Endothelial cell of umbilical vein (primary cell): ENCODE data around the gene C12orf57. TPM values are rescaled to one million over a fixed set of nuclear protein-coding genes. Genes with fewer than 3 reads are reported as not detected.

Source experiments
- BruUV-seq: library from RNA; stranded (reverse); fragments of 400-500 nt; replicated peaks from 2 replicates; lab custom pipeline; 2021; lab: Mats Ljungman, UMichigan
- CTCF ChIA-PET: fragments of 300-600, 350-600 bp; sonication (Branson Sonifier 250); formaldehyde crosslinking; loops from one replicate; lab custom pipeline; 2021; ENCODE audit warnings: antibody characterized with exemption, inconsistent platforms; lab: Charles Lee
- POLR2A ChIA-PET: fragments of 300-600, 350-600 bp; sonication (Branson Sonifier 250); formaldehyde crosslinking; loops from one replicate; lab custom pipeline; 2021; ENCODE audit warnings: antibody characterized with exemption, inconsistent platforms; lab: Charles Lee
- DNase-seq: peaks from one replicate; pipeline ENCODE4 v3.0.0-alpha.2; 2011; ENCODE audit warnings: low read depth, low spot score
- FAIRE-seq: peaks from 2 replicates; lab custom pipeline; 2011; peaks lifted over from hg19 to GRCh38; lab: Jason Lieb, UNC
- H2AFZ ChIP-seq: 2 replicates; pipeline ENCODE4 v1.6.0; 2012; ENCODE audit warnings: low read depth, low read length, control low read depth, inconsistent platforms
- H3K27ac ChIP-seq: 2 replicates; pipeline ENCODE4 v1.5.1; 2011; ENCODE audit warnings: low read depth, mild to moderate bottlenecking, control low read depth, low read length, moderate library complexity; ENCODE audit not compliant: insufficient read depth
- H3K27me3 ChIP-seq, 2 experiments: 2 replicates each; pipeline versions ENCODE4 v1.6.0 to v1.6.1; 2011; ENCODE audit warnings: low read length in 2 of 2, mixed read lengths in 1 of 2; ENCODE audit not compliant: control insufficient read depth in 2 of 2, insufficient read depth in 2 of 2
- H3K36me3 ChIP-seq, 2 experiments: 2 replicates in 1 of 2; 3 replicates in 1 of 2; pipeline ENCODE4 v1.5.1; 2011; ENCODE audit warnings: low read length in 2 of 2, mild to moderate bottlenecking in 1 of 2, moderate library complexity in 1 of 2; ENCODE audit not compliant: control insufficient read depth in 2 of 2, insufficient read depth in 2 of 2; ENCODE audit errors: extremely low read depth in 1 of 2
- H3K4me1 ChIP-seq: 3 replicates; pipeline ENCODE4 v1.5.1; 2011; ENCODE audit warnings: mild to moderate bottlenecking, low read length; ENCODE audit not compliant: control insufficient read depth, insufficient read depth; ENCODE audit errors: extremely low read depth
- H3K4me2 ChIP-seq: 2 replicates; pipeline ENCODE4 v1.6.1; 2011; ENCODE audit warnings: low read length, control low read depth, mixed read lengths; ENCODE audit not compliant: insufficient read depth
- H3K4me3 ChIP-seq, 3 experiments: fragments of 200-600 bp in 1 of 3; sonication (generic), shearing (Covaris generic) in 1 of 3; replicated peaks in 1 of 3; 2 replicates each; pipeline ENCODE4 v1.5.1; 2011 to 2016; ENCODE audit warnings: control low read depth in 3 of 3, low read length in 3 of 3, mild to moderate bottlenecking in 2 of 3, inconsistent platforms in 1 of 3, low read depth in 1 of 3, moderate library complexity in 1 of 3; ENCODE audit not compliant: insufficient read depth in 1 of 3
- H3K79me2 ChIP-seq: 2 replicates; pipeline ENCODE4 v1.6.0; 2012; ENCODE audit warnings: low read length, inconsistent platforms; ENCODE audit not compliant: control insufficient read depth, insufficient read depth
- H3K9ac ChIP-seq: replicated peaks from 2 replicates; pipeline ENCODE3; 2011; ENCODE audit warnings: low read length, control low read depth; ENCODE audit not compliant: insufficient read depth; ENCODE audit errors: extremely low read depth
- H3K9me1 ChIP-seq: replicated peaks from 3 replicates; pipeline ENCODE4 v1.6.0; 2011; ENCODE audit warnings: mild to moderate bottlenecking, low read length; ENCODE audit not compliant: control insufficient read depth, insufficient read depth; ENCODE audit errors: extremely low read depth
- H3K9me3 ChIP-seq: replicated peaks from 2 replicates; pipeline ENCODE4 v1.5.1; 2012; ENCODE audit warnings: low read length, inconsistent platforms; ENCODE audit not compliant: control insufficient read depth, insufficient read depth
- H4K20me1 ChIP-seq: replicated peaks from 2 replicates; pipeline ENCODE3; 2011; ENCODE audit warnings: mild to moderate bottlenecking, low read length; ENCODE audit not compliant: control insufficient read depth, insufficient read depth; ENCODE audit errors: extremely low read depth
- EZH2 ChIP-seq: IDR thresholded peaks from 2 replicates; pipeline ENCODE4 v1.6.1; 2012; ENCODE audit warnings: borderline replicate concordance, low read depth, mild to moderate bottlenecking, moderate library complexity, low read length, inconsistent platforms; ENCODE audit not compliant: severe bottlenecking
- FOS ChIP-seq: IDR thresholded peaks from 2 replicates; pipeline ENCODE4 v1.6.1; 2011; ENCODE audit warnings: mild to moderate bottlenecking, low read length, moderate library complexity, borderline replicate concordance; ENCODE audit not compliant: insufficient read depth
- GATA2 ChIP-seq: IDR thresholded peaks from 2 replicates; pipeline ENCODE4 v1.7.0; 2011; ENCODE audit warnings: low read depth, mild to moderate bottlenecking, moderate library complexity, mixed read lengths, low read length; ENCODE audit not compliant: insufficient read length, insufficient read depth
- JUN ChIP-seq: IDR thresholded peaks from 2 replicates; pipeline ENCODE4 v1.6.1; 2011; ENCODE audit warnings: borderline replicate concordance, low read depth; ENCODE audit not compliant: insufficient read length, insufficient read depth
- MYC ChIP-seq: IDR thresholded peaks from one replicate; pipeline ENCODE4 v1.6.1; 2011; ENCODE audit warnings: mild to moderate bottlenecking, low read depth, low read length
- POLR2A ChIP-seq: IDR thresholded peaks from 2 replicates; pipeline ENCODE4 v1.6.1; 2012; ENCODE audit warnings: low read depth, mild to moderate bottlenecking, control low read depth, low read length
- POLR2AphosphoS5 ChIP-seq: IDR thresholded peaks from 2 replicates; pipeline ENCODE4 v1.6.1; 2012; ENCODE audit warnings: low read depth, mild to moderate bottlenecking, control low read depth, low read length, moderate library complexity; ENCODE audit not compliant: insufficient read depth
- dilution Hi-C: fragments of 300-500 bp; cut with MboI; formaldehyde crosslinking; loops from one replicate; pipeline ENCODE4 v1.15.0; 2019; ENCODE audit warnings: low sequenced_read_pairs; ENCODE audit not compliant: extremely low pct_ligation_motif_present
- intact Hi-C: fragments of 100-400 bp; cut with micrococcal nuclease; formaldehyde crosslinking; loops from one replicate; pipeline ENCODE4 v1.10.0; 2022
- microRNA counts: library from miRNA; unstranded; fragments of <30 nt; microRNA quantifications from one replicate; lab custom pipeline; 2016
- microRNA-seq: library from miRNA; unstranded; fragments of <30 nt; microRNA quantifications from one replicate; pipeline ENCODE4 v1.2.0, GENCODE V29; 2021; ENCODE audit warnings: borderline number of aligned reads, borderline replicate concordance
- polyA plus RNA-seq, 4 experiments: library from polyadenylated mRNA; depleted of rRNA in 3 of 4; stranded (reverse) in 3 of 4; unstranded in 1 of 4; fragments of >200 nt; gene quantifications; 2 replicates each; pipeline versions ENCODE4 v1.2.1 to v1.2.3, GENCODE V29; 2011 to 2012; ENCODE audit warnings: missing spikeins in 1 of 4
- small RNA-seq: library from RNA; depleted of rRNA; stranded (forward); fragments of <200 nt; gene quantifications from one replicate; pipeline ENCODE3, GENCODE V24; 2012; ENCODE audit warnings: low replicate concordance, low read depth; ENCODE audit not compliant: insufficient read depth, insufficient read length
- total RNA-seq: library from RNA; stranded (reverse); gene quantifications from 2 replicates; pipeline ENCODE4 v1.2.3, GENCODE V29; 2021
- TF ChIP-seq, protein P1 (sequence below): IDR thresholded peaks from 2 replicates; pipeline ENCODE4 v1.6.1; 2011; ENCODE audit not compliant: insufficient read depth, insufficient read length
- TF ChIP-seq, protein P2 (sequence below), 2 donors: IDR thresholded peaks; 1 replicate in 1 of 2; 2 replicates in 1 of 2; pipeline ENCODE4 v1.5.1; 2011; ENCODE audit warnings: low read length in 2 of 2, mild to moderate bottlenecking in 2 of 2, moderate library complexity in 2 of 2, control low read depth in 1 of 2, inconsistent platforms in 1 of 2, low read depth in 1 of 2; ENCODE audit not compliant: insufficient read depth in 1 of 2; ENCODE audit errors: extremely low read depth in 1 of 2

C12orf57 gene
- total and polyA plus RNA-seq, 2 donors (not counting 3 experiments of a cell fraction or from before 2014, with no cell fraction given) = 167 to 729 TPM

DNA sequence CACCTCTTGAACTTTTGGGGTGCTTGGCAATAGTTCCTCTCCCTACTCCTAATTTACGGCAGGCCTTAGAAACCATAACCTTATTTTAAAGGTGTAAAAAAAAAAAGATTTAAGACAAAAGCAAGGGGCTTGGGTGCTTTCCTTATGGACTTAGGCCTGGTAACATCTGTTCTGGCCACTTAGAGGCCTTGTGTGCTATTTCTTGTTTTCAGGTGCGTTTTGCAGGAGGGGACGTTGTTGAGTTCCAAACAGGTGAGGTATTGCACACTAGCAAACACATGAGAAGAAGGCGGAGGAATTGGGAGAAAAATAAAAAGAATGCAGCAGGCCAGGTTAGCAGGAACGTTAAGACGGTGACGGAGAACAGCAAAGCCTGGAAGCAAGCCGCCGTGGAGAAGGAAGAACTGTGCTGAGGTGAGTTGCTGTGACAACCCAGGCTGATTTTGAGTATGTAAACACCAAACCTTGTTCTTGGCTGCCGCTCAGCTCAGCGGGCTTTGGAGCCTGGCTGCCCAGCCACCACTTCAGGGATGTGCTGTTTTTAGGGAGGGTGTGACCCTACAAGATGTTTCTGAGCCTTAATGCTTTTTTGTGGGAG is 44.2 kb downstream of the C12orf57 start:
- no peak overlapping the region for H3K9ac ChIP-seq
- H3K27me3 ChIP-seq = no peaks in the 10 kb centered on the region
- FAIRE-seq (no peak), DNase-seq (no peak)
- ChIA-PET CTCF (no interaction called here), POLR2A (no interaction called here)
- peaks cover 2 to 3% of the 10 kb centered on the region in 2 experiments for H3K36me3 ChIP-seq
- no TSS peak for BruUV-seq
- dilution Hi-C loops (no loop called here), intact Hi-C loops (no loop called here)
- H3K4me1 ChIP-seq = no peaks in the 10 kb centered on the region
- TF ChIP-seq EZH2 (no peak), GATA2 (no peak), POLR2A (no peak), MYC (no peak), POLR2AphosphoS5 (no peak), FOS (no peak), JUN (no peak)
- TF ChIP-seq, protein P1, sequence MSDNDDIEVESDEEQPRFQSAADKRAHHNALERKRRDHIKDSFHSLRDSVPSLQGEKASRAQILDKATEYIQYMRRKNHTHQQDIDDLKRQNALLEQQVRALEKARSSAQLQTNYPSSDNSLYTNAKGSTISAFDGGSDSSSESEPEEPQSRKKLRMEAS = no peak
- TF ChIP-seq, protein P2, sequence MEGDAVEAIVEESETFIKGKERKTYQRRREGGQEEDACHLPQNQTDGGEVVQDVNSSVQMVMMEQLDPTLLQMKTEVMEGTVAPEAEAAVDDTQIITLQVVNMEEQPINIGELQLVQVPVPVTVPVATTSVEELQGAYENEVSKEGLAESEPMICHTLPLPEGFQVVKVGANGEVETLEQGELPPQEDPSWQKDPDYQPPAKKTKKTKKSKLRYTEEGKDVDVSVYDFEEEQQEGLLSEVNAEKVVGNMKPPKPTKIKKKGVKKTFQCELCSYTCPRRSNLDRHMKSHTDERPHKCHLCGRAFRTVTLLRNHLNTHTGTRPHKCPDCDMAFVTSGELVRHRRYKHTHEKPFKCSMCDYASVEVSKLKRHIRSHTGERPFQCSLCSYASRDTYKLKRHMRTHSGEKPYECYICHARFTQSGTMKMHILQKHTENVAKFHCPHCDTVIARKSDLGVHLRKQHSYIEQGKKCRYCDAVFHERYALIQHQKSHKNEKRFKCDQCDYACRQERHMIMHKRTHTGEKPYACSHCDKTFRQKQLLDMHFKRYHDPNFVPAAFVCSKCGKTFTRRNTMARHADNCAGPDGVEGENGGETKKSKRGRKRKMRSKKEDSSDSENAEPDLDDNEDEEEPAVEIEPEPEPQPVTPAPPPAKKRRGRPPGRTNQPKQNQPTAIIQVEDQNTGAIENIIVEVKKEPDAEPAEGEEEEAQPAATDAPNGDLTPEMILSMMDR (IDR thresholded peaks at IDR 0.05; ENCODE audit: extremely low read depth in 1 of 2, insufficient read depth in 1 of 2, low read depth in 1 of 2, low read length in 2 of 2) = no peak
- no peak overlapping the region for H3K4me2 ChIP-seq
- H3K4me3 ChIP-seq = no peak overlapping the region
- no peaks in the 10 kb centered on the region for H4K20me1 ChIP-seq
- H2AFZ ChIP-seq = no peak overlapping the region
- H3K9me1 ChIP-seq = no peaks in the 10 kb centered on the region
- H3K27ac ChIP-seq = no peak overlapping the region
- H3K9me3 ChIP-seq = no peaks in the 10 kb centered on the region
- H3K79me2 ChIP-seq = no peaks in the 10 kb centered on the region

MicroRNAs within 50 kb of the gene (microRNA counts, 767-probe panel; counts per million panel counts)
- microRNA hsa-miR-141-3p (lab: Ali Mortazavi, UCI) (723 counts per million, percentile 96 among the panel's probes with 10 or more counts), microRNA hsa-miR-200c-3p (lab: Ali Mortazavi, UCI) (723 counts per million, percentile 96 among the panel's probes with 10 or more counts)

Small RNA genes lying within 50 kb of the gene (microRNA-seq; reads per million reads assigned to microRNA genes)
- 4.2 reads per million, percentile 6 among the genes with 10 or more reads in this experiment for gene MIR141
- 86.8 reads per million, percentile 54 among the genes with 10 or more reads in this experiment for gene MIR200C

Small RNA genes lying within 50 kb of the gene (small RNA-seq; reads per million reads assigned to genes)
- gene MIR141 (7.2 reads per million, percentile 51 among the genes with 10 or more reads in this experiment), gene MIR200C (1.1 reads per million), gene RNU7-1 (not detected), gene SCARNA12 (21.7 reads per million, percentile 80 among the genes with 10 or more reads in this experiment)

Other genes with a start within 250 kb of the C12orf57 start
- gene PIANP, start 243.2 kb upstream of the C12orf57 start, total RNA-seq = 0.14 and 0.55 TPM in 2 replicates
- 0.08 and 0.10 TPM in 2 replicates for gene PIANP, start 243.2 kb upstream of the C12orf57 start, polyA plus RNA-seq
- gene COPS7A, start 220.0 kb upstream of the C12orf57 start, total RNA-seq = 36.5 and 41.1 TPM in 2 replicates
- 104 and 112 TPM in 2 replicates for gene COPS7A, start 220.0 kb upstream of the C12orf57 start, polyA plus RNA-seq
- gene MLF2, start 190.9 kb upstream of the C12orf57 start, total RNA-seq = 136 and 147 TPM in 2 replicates
- gene MLF2, start 190.9 kb upstream of the C12orf57 start, polyA plus RNA-seq = 306 and 319 TPM in 2 replicates
- gene PTMS, start 177.7 kb upstream of the C12orf57 start, total RNA-seq = 518 and 555 TPM in 2 replicates
- 661 and 787 TPM in 2 replicates for gene PTMS, start 177.7 kb upstream of the C12orf57 start, polyA plus RNA-seq
- gene LAG3, start 171.5 kb upstream of the C12orf57 start, total RNA-seq = 3.8 and 4.1 TPM in 2 replicates
- 1.3 and 1.8 TPM in 2 replicates for gene LAG3, start 171.5 kb upstream of the C12orf57 start, polyA plus RNA-seq
- gene CD4, start 154.5 kb upstream of the C12orf57 start, total RNA-seq = not detected in 2 replicates
- gene CD4, start 154.5 kb upstream of the C12orf57 start, polyA plus RNA-seq = not detected in 2 replicates
- 8.1 and 13.7 TPM in 2 replicates for gene GPR162, start 122.2 kb upstream of the C12orf57 start, total RNA-seq
- gene GPR162, start 122.2 kb upstream of the C12orf57 start, polyA plus RNA-seq = 9.0 and 9.7 TPM in 2 replicates
- gene P3H3, start 115.6 kb upstream of the C12orf57 start, total RNA-seq = 76.5 and 92.6 TPM in 2 replicates
- gene P3H3, start 115.6 kb upstream of the C12orf57 start, polyA plus RNA-seq = 70.2 and 75.9 TPM in 2 replicates
- gene GNB3, start 103.1 kb upstream of the C12orf57 start, total RNA-seq = 9.4 and 14.6 TPM in 2 replicates
- 12.0 and 12.6 TPM in 2 replicates for gene GNB3, start 103.1 kb upstream of the C12orf57 start, polyA plus RNA-seq
- 44.3 and 44.8 TPM in 2 replicates for gene CDCA3, start 92.7 kb upstream of the C12orf57 start, total RNA-seq
- 53.5 and 67.2 TPM in 2 replicates for gene CDCA3, start 92.7 kb upstream of the C12orf57 start, polyA plus RNA-seq
- 126 and 135 TPM in 2 replicates for gene USP5, start 91.9 kb upstream of the C12orf57 start, total RNA-seq
- 68.9 and 69.4 TPM in 2 replicates for gene USP5, start 91.9 kb upstream of the C12orf57 start, polyA plus RNA-seq
- 643 and 676 TPM in 2 replicates for gene TPI1, start 76.5 kb upstream of the C12orf57 start, total RNA-seq
- gene TPI1, start 76.5 kb upstream of the C12orf57 start, polyA plus RNA-seq = 1,816 and 2,057 TPM in 2 replicates
- 3.9 and 6.9 TPM in 2 replicates for gene SPSB2, start 70.7 kb upstream of the C12orf57 start, total RNA-seq
- gene SPSB2, start 70.7 kb upstream of the C12orf57 start, polyA plus RNA-seq = 3.8 and 5.6 TPM in 2 replicates
- gene LRRC23, start 39.2 kb upstream of the C12orf57 start, total RNA-seq = 2.7 and 3.5 TPM in 2 replicates
- gene LRRC23, start 39.2 kb upstream of the C12orf57 start, polyA plus RNA-seq = 2.8 and 3.1 TPM in 2 replicates
- 13.8 and 18.6 TPM in 2 replicates for gene ENO2, start 29.4 kb upstream of the C12orf57 start, total RNA-seq
- gene ENO2, start 29.4 kb upstream of the C12orf57 start, polyA plus RNA-seq = 9.1 and 11.4 TPM in 2 replicates
- 117 and 122 TPM in 2 replicates for gene ATN1, start 16.1 kb upstream of the C12orf57 start, total RNA-seq
- gene ATN1, start 16.1 kb upstream of the C12orf57 start, polyA plus RNA-seq = 46.4 and 47.1 TPM in 2 replicates
- not detected in 2 replicates for gene RNU7-1, start 206 bp upstream of the C12orf57 start, total RNA-seq
- not detected in 2 replicates for gene RNU7-1, start 206 bp upstream of the C12orf57 start, polyA plus RNA-seq
- gene PTPN6, start 7.3 kb downstream of the C12orf57 start, total RNA-seq = 1.6 and 1.8 TPM in 2 replicates
- 0.25 and 0.38 TPM in 2 replicates for gene PTPN6, start 7.3 kb downstream of the C12orf57 start, polyA plus RNA-seq
- 231 and 244 TPM in 2 replicates for gene PHB2, start 26.6 kb downstream of the C12orf57 start, total RNA-seq
- gene PHB2, start 26.6 kb downstream of the C12orf57 start, polyA plus RNA-seq = 390 and 409 TPM in 2 replicates
- gene EMG1, start 26.9 kb downstream of the C12orf57 start, total RNA-seq = 54.7 and 56.6 TPM in 2 replicates
- gene EMG1, start 26.9 kb downstream of the C12orf57 start, polyA plus RNA-seq = 32.7 and 57.7 TPM in 2 replicates
- gene LPCAT3, start 74.5 kb downstream of the C12orf57 start, total RNA-seq = 29.3 and 29.5 TPM in 2 replicates
- 36.0 and 37.1 TPM in 2 replicates for gene LPCAT3, start 74.5 kb downstream of the C12orf57 start, polyA plus RNA-seq
- 0.38 and 0.83 TPM in 2 replicates for gene C1S, start 116.7 kb downstream of the C12orf57 start, total RNA-seq
- gene C1S, start 116.7 kb downstream of the C12orf57 start, polyA plus RNA-seq = 0.16 and 0.32 TPM in 2 replicates
- 3.1 and 3.6 TPM in 2 replicates for gene C1R, start 148.4 kb downstream of the C12orf57 start, total RNA-seq
- gene C1R, start 148.4 kb downstream of the C12orf57 start, polyA plus RNA-seq = 5.1 and 5.8 TPM in 2 replicates
- gene C1RL, start 165.2 kb downstream of the C12orf57 start, total RNA-seq = 22.5 and 25.0 TPM in 2 replicates
- gene C1RL, start 165.2 kb downstream of the C12orf57 start, polyA plus RNA-seq = 20.9 and 26.3 TPM in 2 replicates
- not detected in 2 replicates for gene RBP5, start 184.9 kb downstream of the C12orf57 start, total RNA-seq
- gene RBP5, start 184.9 kb downstream of the C12orf57 start, polyA plus RNA-seq = 0.11 and 0.12 TPM in 2 replicates
- 24.2 and 27.8 TPM in 2 replicates for gene CLSTN3, start 186.3 kb downstream of the C12orf57 start, total RNA-seq
- gene CLSTN3, start 186.3 kb downstream of the C12orf57 start, polyA plus RNA-seq = 38.9 and 45.9 TPM in 2 replicates
- gene PEX5, start 245.7 kb downstream of the C12orf57 start, total RNA-seq = 24.2 and 32.3 TPM in 2 replicates
- 11.4 and 12.9 TPM in 2 replicates for gene PEX5, start 245.7 kb downstream of the C12orf57 start, polyA plus RNA-seq